Measurements from ENCODE around the gene TFCP2L1. TPM values are rescaled to one million over a fixed set of nuclear protein-coding genes. Genes with fewer than 3 reads are reported as not detected.

The TFCP2L1 gene
- polyA plus RNA-seq, 1 donor: 0.45 TPM

GRCh38 chr2:121253021-121253673 is 31.9 kb downstream of the TFCP2L1 start:
- no CpG with 5 or more reads among the region's 12 CpGs for WGBS (ENCODE audit: insufficient coverage, low lambda C conversion rate)
- H3K36me3 ChIP-seq (ENCODE audit: control insufficient read depth, insufficient read depth, low read length): no peaks in the 10 kb centered on the region
- H3K4me3 ChIP-seq (ENCODE audit: low read length): no peak overlapping the region
- no peaks in the 10 kb centered on the region for H3K27me3 ChIP-seq (ENCODE audit: control insufficient read depth, insufficient read depth, low read length)
- H3K4me1 ChIP-seq (ENCODE audit: control insufficient read depth, insufficient read depth, low read length): no peaks in the 10 kb centered on the region
- no peak for DNase-seq
- H3K9me3 ChIP-seq (ENCODE audit: control insufficient read depth, low read depth, low read length): no peaks in the 10 kb centered on the region
- H3K27ac ChIP-seq (ENCODE audit: low read length): no peak overlapping the region

GRCh38 chr2:121251497-121251896 is 33.5 kb downstream of the TFCP2L1 start:
- WGBS (ENCODE audit: insufficient coverage, low lambda C conversion rate): 100% methylated on average over 1 of the region's 1 CpG
- H3K9me3 ChIP-seq (ENCODE audit: control insufficient read depth, low read depth, low read length): no peaks in the 10 kb centered on the region
- no peaks in the 10 kb centered on the region for H3K4me1 ChIP-seq (ENCODE audit: control insufficient read depth, insufficient read depth, low read length)
- no peak for DNase-seq
- H3K4me3 ChIP-seq (ENCODE audit: low read length): no peak overlapping the region
- H3K36me3 ChIP-seq (ENCODE audit: control insufficient read depth, insufficient read depth, low read length): no peaks in the 10 kb centered on the region
- H3K27me3 ChIP-seq (ENCODE audit: control insufficient read depth, insufficient read depth, low read length): no peaks in the 10 kb centered on the region
- no peak overlapping the region for H3K27ac ChIP-seq (ENCODE audit: low read length)

- no peak overlapping the region for H3K4me3 ChIP-seq (ENCODE audit: low read length)
- no CpG with 5 or more reads among the region's 18 CpGs for WGBS (ENCODE audit: insufficient coverage, low lambda C conversion rate)
- no peaks in the 10 kb centered on the region for H3K36me3 ChIP-seq (ENCODE audit: control insufficient read depth, insufficient read depth, low read length)
- no peaks in the 10 kb centered on the region for H3K4me1 ChIP-seq (ENCODE audit: control insufficient read depth, insufficient read depth, low read length)
- no peaks in the 10 kb centered on the region for H3K9me3 ChIP-seq (ENCODE audit: control insufficient read depth, low read depth, low read length)
- no peak for DNase-seq
- no peak overlapping the region for H3K27ac ChIP-seq (ENCODE audit: low read length)
- H3K27me3 ChIP-seq (ENCODE audit: control insufficient read depth, insufficient read depth, low read length): no peaks in the 10 kb centered on the region
Measured at GRCh38 chr2:121248766-121249343, 36.1 kb downstream of the TFCP2L1 start.

GRCh38 chr2:121247971-121248370 is 37.0 kb downstream of the TFCP2L1 start:
- Histone ChIP-seq H3K4me1 (ENCODE audit: control insufficient read depth, insufficient read depth, low read length) (no peaks in the 10 kb centered on the region), H3K27ac (ENCODE audit: low read length) (no peak overlapping the region)
- WGBS (ENCODE audit: insufficient coverage, low lambda C conversion rate): no CpG with 5 or more reads among the region's 5 CpGs

GRCh38 chr2:121247534-121247933 is 37.5 kb downstream of the TFCP2L1 start:
- no peak for DNase-seq
- Histone ChIP-seq H3K27ac (ENCODE audit: low read length) (no peak overlapping the region), H3K4me1 (ENCODE audit: control insufficient read depth, insufficient read depth, low read length) (no peaks in the 10 kb centered on the region), H3K9me3 (ENCODE audit: control insufficient read depth, low read depth, low read length) (no peaks in the 10 kb centered on the region), H3K27me3 (ENCODE audit: control insufficient read depth, insufficient read depth, low read length) (no peaks in the 10 kb centered on the region), H3K4me3 (ENCODE audit: low read length) (no peak overlapping the region), H3K36me3 (ENCODE audit: control insufficient read depth, insufficient read depth, low read length) (no peaks in the 10 kb centered on the region)
- WGBS (ENCODE audit: insufficient coverage, low lambda C conversion rate): no CpG with 5 or more reads among the region's 4 CpGs

More at GRCh38 chr2:121247971-121248370, 37.0 kb downstream of the TFCP2L1 start:
- no peaks in the 10 kb centered on the region for H3K27me3 ChIP-seq (ENCODE audit: control insufficient read depth, insufficient read depth, low read length)
- no peaks in the 10 kb centered on the region for H3K9me3 ChIP-seq (ENCODE audit: control insufficient read depth, low read depth, low read length)
- no peak for DNase-seq
- H3K4me3 ChIP-seq (ENCODE audit: low read length): no peak overlapping the region
- H3K36me3 ChIP-seq (ENCODE audit: control insufficient read depth, insufficient read depth, low read length): no peaks in the 10 kb centered on the region

- Histone ChIP-seq H3K4me3 (ENCODE audit: low read length) (no peak overlapping the region), H3K27ac (ENCODE audit: low read length) (no peak overlapping the region), H3K4me1 (ENCODE audit: control insufficient read depth, insufficient read depth, low read length) (no peaks in the 10 kb centered on the region), H3K36me3 (ENCODE audit: control insufficient read depth, insufficient read depth, low read length) (no peaks in the 10 kb centered on the region), H3K27me3 (ENCODE audit: control insufficient read depth, insufficient read depth, low read length) (no peaks in the 10 kb centered on the region), H3K9me3 (ENCODE audit: control insufficient read depth, low read depth, low read length) (no peaks in the 10 kb centered on the region)
- no peak for DNase-seq
- 90% methylated on average over 2 of the region's 15 CpGs for WGBS (ENCODE audit: insufficient coverage, low lambda C conversion rate)
Measured at GRCh38 chr2:121246704-121247255, 38.2 kb downstream of the TFCP2L1 start.

- WGBS (ENCODE audit: insufficient coverage, low lambda C conversion rate): 90% methylated on average over 1 of the region's 4 CpGs
Measured at GRCh38 chr2:121245913-121246312, 39.1 kb downstream of the TFCP2L1 start.

GRCh38 chr2:121245120-121245820 is 39.7 kb downstream of the TFCP2L1 start:
- Histone ChIP-seq H3K4me3 (ENCODE audit: low read length) (no peak overlapping the region), H3K27ac (ENCODE audit: low read length) (no peak overlapping the region), H3K36me3 (ENCODE audit: control insufficient read depth, insufficient read depth, low read length) (no peaks in the 10 kb centered on the region), H3K4me1 (ENCODE audit: control insufficient read depth, insufficient read depth, low read length) (no peaks in the 10 kb centered on the region), H3K9me3 (ENCODE audit: control insufficient read depth, low read depth, low read length) (no peaks in the 10 kb centered on the region), H3K27me3 (ENCODE audit: control insufficient read depth, insufficient read depth, low read length) (no peaks in the 10 kb centered on the region)
- no peak for DNase-seq
- WGBS (ENCODE audit: insufficient coverage, low lambda C conversion rate): no CpG with 5 or more reads among the region's 13 CpGs

More at GRCh38 chr2:121245913-121246312, 39.1 kb downstream of the TFCP2L1 start:
- H3K4me1 ChIP-seq (ENCODE audit: control insufficient read depth, insufficient read depth, low read length): no peaks in the 10 kb centered on the region
- H3K36me3 ChIP-seq (ENCODE audit: control insufficient read depth, insufficient read depth, low read length): no peaks in the 10 kb centered on the region
- no peak overlapping the region for H3K27ac ChIP-seq (ENCODE audit: low read length)
- no peak for DNase-seq
- no peaks in the 10 kb centered on the region for H3K9me3 ChIP-seq (ENCODE audit: control insufficient read depth, low read depth, low read length)
- no peaks in the 10 kb centered on the region for H3K27me3 ChIP-seq (ENCODE audit: control insufficient read depth, insufficient read depth, low read length)
- no peak overlapping the region for H3K4me3 ChIP-seq (ENCODE audit: low read length)

GRCh38 chr2:121244616-121245015 is 40.4 kb downstream of the TFCP2L1 start:
- no peak for DNase-seq
- no peaks in the 10 kb centered on the region for H3K27me3 ChIP-seq (ENCODE audit: control insufficient read depth, insufficient read depth, low read length)
- no CpG with 5 or more reads among the region's 11 CpGs for WGBS (ENCODE audit: insufficient coverage, low lambda C conversion rate)
- H3K9me3 ChIP-seq (ENCODE audit: control insufficient read depth, low read depth, low read length): no peaks in the 10 kb centered on the region
- H3K4me3 ChIP-seq (ENCODE audit: low read length): no peak overlapping the region
- H3K4me1 ChIP-seq (ENCODE audit: control insufficient read depth, insufficient read depth, low read length): no peaks in the 10 kb centered on the region
- H3K36me3 ChIP-seq (ENCODE audit: control insufficient read depth, insufficient read depth, low read length): no peaks in the 10 kb centered on the region
- no peak overlapping the region for H3K27ac ChIP-seq (ENCODE audit: low read length)

- no peaks in the 10 kb centered on the region for H3K27me3 ChIP-seq (ENCODE audit: control insufficient read depth, insufficient read depth, low read length)
- no peak overlapping the region for H3K27ac ChIP-seq (ENCODE audit: low read length)
- no peak for DNase-seq
- no peaks in the 10 kb centered on the region for H3K9me3 ChIP-seq (ENCODE audit: control insufficient read depth, low read depth, low read length)
- WGBS (ENCODE audit: insufficient coverage, low lambda C conversion rate): no CpG with 5 or more reads among the region's 16 CpGs
- H3K36me3 ChIP-seq (ENCODE audit: control insufficient read depth, insufficient read depth, low read length): no peaks in the 10 kb centered on the region
- H3K4me1 ChIP-seq (ENCODE audit: control insufficient read depth, insufficient read depth, low read length): no peaks in the 10 kb centered on the region
- H3K4me3 ChIP-seq (ENCODE audit: low read length): no peak overlapping the region
Measured at GRCh38 chr2:121243821-121244460, 41.1 kb downstream of the TFCP2L1 start.
